RKO (cell line): ENCODE data around the gene FBXL7.

Source experiments
- DNase-seq: peaks from one replicate; pipeline ENCODE4 v3.0.0-alpha.2; 2016; ENCODE audit warnings: low spot score

Gene FBXL7

DNA sequence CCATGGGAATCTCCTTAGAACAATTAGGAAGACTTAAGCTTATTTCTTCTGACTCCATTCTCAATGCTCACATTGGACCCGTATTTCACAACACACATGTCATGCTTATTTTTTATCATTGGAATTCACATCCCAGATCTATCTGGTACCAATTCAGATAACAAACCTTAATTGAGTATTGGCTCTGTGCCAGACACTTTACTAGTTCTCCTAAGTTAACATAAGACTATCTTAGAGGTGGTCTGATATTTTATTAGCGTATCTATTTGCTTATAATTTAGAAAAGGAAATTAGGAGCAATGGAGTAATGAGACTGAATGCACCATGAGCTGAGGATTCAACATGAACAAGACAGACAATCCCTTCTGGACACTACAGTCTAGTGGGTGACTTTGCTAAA lies 45.1 kb downstream of the FBXL7 start:
- DNase-seq = no peak

DNA sequence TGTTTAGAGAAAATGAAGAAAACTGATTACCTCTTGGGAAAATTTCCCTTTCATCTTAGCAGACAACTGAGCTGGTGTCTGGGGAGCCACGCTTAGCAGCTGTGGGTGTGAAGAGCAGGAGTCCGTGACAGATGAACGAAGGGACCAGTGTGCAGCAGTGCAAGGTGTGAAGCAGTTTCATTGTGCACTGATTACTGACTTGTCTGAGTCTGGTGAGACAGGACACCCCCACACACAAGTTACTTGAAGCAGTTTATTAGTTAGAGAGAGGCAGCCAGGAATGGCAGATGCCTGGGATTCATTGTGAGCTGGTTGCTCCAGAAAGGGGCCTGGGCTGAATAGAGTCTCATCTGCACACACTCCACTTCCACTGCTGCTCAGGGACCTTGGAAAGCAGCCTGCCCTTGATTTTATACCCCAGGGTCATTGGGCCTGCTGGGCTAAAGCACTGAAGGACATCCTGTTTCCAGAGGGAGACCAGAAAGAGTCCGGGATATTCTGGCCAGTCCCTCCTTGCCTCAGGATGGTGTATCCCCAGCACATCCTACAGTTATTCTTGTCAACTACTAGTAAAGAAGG lies 47.4 kb downstream of the FBXL7 start:
- DNase-seq = no peak

GRCh38 chr5:15549961-15550360 lies 50.0 kb downstream of the FBXL7 start:
- no peak for DNase-seq

DNA sequence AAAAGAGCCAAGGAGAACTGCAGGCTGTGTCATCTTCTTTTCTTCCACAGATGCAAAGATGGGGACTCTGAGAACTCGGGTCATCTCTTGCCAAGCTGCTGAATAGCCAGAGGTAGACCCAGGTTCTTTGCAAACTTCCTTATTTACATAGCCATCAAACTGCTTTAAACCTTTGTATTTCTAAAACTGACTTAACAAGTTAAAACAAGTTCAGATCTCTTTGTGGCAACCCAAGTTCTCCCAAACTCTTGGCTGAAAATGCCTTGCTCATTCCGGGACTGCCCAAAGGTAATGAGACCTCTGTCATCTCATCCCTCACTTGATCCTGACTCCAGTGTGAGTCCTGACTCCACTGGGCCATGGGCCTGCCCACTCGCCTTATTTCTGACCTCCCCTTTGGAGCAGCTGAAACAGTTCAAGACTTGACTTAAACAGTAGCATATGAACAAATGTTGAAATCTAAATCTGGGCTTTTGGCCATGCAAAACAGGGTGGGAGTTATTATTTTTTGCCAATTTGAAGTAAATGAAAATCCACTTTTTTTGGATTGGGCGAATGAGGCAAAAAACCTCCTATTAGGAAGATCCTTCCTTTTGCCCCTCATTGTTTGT lies 50.6 kb downstream of the FBXL7 start:
- no peak for DNase-seq

DNA sequence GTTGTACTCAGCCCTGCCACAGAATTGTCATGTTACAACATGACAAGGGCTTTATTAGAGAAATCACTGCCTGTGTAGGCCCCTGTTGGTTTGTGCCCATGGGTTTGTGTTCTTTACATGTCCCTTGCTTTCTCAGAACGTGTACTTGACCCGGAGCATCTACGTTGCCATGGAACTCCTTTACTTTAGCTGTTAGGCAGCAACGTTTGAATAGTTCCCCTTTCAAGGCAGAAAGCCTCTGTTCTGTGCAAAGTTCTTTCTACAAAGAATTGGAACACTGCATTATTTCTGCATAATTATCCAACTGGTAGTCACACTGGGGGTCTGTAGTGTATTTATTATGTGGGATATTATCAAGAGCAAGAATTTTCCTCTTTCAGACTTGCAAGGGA lies 51.1 kb downstream of the FBXL7 start:
- no peak for DNase-seq

DNA sequence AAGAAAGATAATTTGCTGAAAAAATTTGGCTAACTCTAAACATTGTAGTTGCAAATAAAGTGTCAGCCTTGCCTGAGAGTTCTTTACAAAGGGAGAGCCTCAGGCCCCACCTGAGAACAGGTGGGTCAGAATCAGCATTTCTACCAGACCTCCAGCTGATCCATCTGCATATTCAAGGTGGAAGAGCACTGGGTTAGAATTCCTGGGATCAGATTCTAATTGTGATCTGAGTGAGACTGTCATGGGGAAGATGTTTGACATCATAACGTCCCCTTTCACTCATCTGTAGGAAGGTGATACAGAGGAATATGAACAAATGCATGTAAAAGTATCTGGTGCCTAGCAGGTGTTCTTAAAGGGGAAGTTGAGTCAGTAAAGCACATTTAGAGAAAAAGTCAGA lies 54.6 kb downstream of the FBXL7 start:
- DNase-seq = no peak

DNA sequence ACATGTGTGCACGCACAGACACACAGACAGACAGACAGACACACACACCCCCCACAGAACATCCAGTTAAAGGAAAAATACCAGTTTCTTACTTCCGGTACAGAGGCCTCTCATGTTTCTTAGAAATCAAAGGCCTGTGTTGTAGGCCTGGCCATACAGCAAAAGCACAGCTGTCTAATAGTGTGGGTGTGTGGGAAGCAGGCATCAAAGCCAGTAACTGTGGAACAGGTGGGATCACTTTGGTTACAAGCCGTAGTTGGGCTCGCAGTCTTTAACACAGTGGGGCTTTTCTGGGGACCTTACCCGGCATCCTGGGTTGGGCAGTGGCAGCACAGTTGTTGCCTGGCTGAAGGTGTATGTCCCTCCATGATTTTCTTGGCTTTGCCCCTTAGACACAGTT lies 55.2 kb downstream of the FBXL7 start:
- DNase-seq = no peak

DNA sequence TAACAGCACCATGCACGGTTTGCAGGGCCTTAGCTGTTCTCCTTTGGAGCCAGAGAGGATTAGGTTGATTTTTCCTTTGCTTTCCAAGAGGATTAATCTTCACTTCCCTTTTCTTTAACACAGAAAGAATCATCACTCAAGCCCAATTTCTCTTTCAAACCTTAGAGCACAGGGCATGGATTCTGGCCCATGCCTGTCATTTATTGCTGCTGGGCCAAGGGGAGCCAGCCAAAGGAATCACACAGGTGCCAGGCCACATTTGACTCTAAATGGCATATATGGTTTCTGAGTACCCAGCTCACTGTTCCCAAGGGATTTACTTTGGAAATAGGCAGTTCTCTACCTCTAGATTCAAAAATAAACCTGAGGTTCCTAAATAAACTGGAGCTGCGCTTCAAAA lies 58.3 kb downstream of the FBXL7 start:
- DNase-seq = no peak

DNA sequence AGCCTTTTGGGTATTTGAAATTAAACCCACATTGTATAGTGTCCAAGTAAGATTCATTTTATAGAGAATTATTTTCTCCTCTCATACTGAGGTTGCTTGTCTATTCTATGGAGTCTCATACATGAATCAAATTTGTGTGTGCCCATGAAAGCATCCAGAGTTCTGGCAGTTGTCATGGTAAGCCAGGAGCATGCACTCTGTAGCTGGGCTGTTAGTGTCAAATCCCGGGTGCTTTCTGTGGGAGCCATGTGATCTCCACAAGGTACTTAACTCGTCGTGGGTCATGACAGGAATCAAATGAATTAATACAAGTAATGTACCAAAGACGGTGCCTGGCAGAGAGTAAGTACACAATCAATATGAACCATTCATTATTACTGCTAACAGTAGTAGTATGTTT lies 58.7 kb downstream of the FBXL7 start:
- DNase-seq = no peak

DNA sequence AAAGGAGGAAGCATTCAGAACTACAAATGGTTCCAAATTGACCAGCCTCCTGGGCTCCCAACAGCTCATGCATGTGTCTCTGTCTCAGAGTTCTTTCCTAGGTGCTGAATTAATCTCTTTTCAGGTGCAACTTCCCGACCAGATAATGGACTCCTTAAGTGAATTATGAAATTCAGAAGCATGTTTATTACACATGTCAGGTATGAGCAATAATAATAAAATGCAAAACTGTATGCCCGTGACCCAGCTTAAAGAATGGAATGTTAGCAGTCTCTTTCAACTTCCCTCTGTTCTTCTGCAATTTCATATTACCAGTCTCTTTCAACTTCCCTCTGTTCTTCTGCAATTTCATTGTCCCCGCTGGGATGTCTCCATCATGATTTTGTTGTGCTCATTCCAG lies 60.4 kb downstream of the FBXL7 start:
- DNase-seq = no peak

DNA sequence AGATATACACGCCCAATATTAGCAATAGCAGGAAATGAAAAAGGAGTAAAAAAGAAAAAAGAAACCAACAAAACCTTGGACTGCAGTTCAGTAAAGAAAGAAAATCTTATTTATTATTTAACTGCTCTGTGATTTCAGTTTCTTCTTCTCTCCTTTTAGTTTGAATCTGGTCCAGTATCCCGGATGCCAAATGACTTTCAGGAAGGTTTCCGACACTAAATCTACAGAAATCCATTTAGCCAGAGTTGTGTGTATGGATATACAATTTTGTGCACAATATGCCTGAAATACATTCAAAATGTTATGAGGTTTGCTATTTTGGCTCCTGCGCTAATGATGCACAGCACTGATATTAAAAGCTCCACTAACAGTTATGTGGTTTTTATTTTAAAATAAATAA lies 64.5 kb downstream of the FBXL7 start:
- DNase-seq = no peak

GRCh38 chr5:15564957-15565356 lies 65.0 kb downstream of the FBXL7 start:
- DNase-seq = no peak

GRCh38 chr5:15566306-15566705 lies 66.3 kb downstream of the FBXL7 start:
- no peak for DNase-seq

DNA sequence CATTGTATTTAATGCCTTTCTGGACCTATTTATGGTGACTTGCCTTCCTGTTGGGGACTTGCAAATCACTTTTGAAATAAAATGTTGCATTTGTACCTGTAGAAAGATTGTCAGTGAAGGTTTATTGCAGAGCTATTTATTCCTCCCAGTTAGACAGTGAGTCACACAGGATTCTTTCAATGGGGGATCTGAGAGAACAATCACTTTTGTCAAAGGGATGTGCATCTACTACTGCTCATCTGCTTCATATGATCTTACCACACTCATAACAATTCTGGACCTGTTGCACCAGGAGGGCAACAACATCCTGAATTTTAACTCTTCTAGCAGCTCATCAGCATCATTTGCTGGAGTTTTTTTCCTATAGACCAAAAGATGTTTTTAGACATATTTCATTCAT lies 66.8 kb downstream of the FBXL7 start:
- DNase-seq = no peak

GRCh38 chr5:15570491-15570890 lies 70.5 kb downstream of the FBXL7 start:
- DNase-seq = no peak

GRCh38 chr5:15571081-15571480 lies 71.1 kb downstream of the FBXL7 start:
- no peak for DNase-seq

DNA sequence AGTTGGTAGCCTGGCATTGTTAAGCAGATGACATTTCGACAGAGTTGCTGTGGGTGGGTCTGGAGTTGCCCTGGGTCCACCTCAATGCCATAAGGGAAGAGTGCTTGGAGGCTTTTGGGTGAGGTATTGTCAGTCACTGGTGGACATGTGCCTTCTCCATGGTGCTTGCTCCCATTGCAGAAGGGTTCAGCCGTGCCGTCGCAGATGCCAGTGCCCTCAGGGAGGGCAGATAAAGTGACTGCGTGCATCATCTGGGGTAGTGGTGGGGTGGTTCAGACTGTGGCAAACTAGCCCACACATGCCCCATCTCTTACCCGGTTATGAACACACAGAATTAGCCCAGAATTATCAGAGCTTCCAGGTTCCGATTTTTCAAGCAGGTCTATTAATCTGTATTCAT lies 71.6 kb downstream of the FBXL7 start:
- no peak for DNase-seq

DNA sequence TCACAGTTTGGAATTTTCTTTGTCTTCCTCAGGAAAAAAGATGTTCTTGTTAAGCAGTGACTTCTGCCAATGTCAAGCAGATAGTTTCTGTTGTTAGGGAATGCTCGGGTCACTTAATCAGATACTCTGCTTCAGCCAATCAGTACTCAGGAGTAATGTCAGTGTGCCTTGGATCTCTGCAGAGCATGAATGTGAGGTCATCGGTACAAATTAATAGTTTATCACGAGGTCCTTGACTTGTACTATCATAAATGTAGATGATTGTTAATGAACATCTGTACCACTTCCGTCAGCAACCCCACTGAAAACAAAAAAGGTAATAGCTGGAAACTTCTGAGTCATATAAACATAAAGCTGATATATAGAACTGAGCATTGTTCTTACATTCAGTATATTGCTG lies 73.6 kb downstream of the FBXL7 start:
- DNase-seq = no peak

- DNase-seq = no peak
Observed at GRCh38 chr5:15574128-15574527, 74.1 kb downstream of the FBXL7 start.

GRCh38 chr5:15574806-15575325 lies 74.9 kb downstream of the FBXL7 start:
- no peak for DNase-seq

- no peak for DNase-seq
Observed at GRCh38 chr5:15575666-15576065, 75.7 kb downstream of the FBXL7 start.

DNA sequence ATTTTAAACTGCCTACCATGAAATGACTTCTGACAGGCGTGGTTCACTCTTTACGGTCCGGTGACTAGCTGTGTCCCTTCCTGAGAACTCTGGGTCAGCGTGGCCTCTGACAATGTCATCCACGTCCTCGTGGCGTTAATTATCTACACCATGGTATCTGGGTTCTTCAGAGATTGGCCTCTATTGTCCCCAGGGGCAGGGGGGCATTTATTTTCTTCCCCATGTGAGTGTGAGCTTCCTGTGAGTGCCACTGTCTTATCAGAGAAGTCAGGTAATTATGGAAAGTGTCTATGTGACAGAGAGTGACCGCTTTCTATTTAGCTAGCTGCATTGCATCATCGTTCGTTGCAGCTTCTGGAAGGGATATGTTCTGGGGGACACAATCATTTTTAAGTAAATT lies 77.2 kb downstream of the FBXL7 start:
- no peak for DNase-seq

DNA sequence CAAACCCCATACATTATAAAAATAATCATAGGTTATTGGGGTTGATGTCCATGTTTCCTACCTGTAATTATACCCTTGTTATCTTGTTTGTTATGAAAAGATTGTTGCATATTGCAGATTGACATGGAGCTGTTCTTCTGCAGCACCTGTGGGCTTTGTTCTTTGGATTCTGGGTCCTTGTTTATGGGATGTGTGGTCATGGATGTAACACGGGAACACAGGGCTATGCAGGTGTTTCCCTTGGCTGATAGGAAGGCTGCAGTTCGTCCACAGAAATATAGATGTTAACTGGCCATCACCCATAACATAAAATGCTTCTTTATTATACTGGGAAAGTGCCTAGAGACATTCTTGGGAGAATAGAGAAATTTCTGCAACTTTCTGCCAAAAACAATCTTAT lies 77.9 kb downstream of the FBXL7 start:
- DNase-seq = no peak
